ENCODE data around the gene CERS6.
A peak's percentile ranks its signal among the peaks of the same experiment; 100 is the strongest.

Gene CERS6

GRCh38 chr2:168534926-168535325 lies 78.9 kb downstream of the CERS6 start:
- Mint-ChIP-seq H3K4me3 (no peak overlapping the region), H3K27me3 (no peaks in the 10 kb centered on the region), H3K9me3 (peaks cover 10% of the 10 kb centered on the region), H3K36me3 (ENCODE audit: low read depth) (peaks cover 7% of the 10 kb centered on the region), H3K27ac (no peak overlapping the region), H3K4me1 (ENCODE audit: low read depth) (peaks cover 76% of the 10 kb centered on the region)

- Mint-ChIP-seq H3K4me3 (no peak overlapping the region), H3K27me3 (no peaks in the 10 kb centered on the region), H3K9me3 (peaks cover 25% of the 10 kb centered on the region), H3K27ac (no peak overlapping the region), H3K36me3 (ENCODE audit: low read depth) (peaks cover 27% of the 10 kb centered on the region), H3K4me1 (ENCODE audit: low read depth) (peaks cover 67% of the 10 kb centered on the region)
Observed at GRCh38 chr2:168536925-168537466, 80.9 kb downstream of the CERS6 start.

- H3K4me1 Mint-ChIP-seq (ENCODE audit: low read depth), result peaks cover 70% of the 10 kb centered on the region
- no peaks in the 10 kb centered on the region for H3K27me3 Mint-ChIP-seq
- H3K4me3 Mint-ChIP-seq, result no peak overlapping the region
- H3K36me3 Mint-ChIP-seq (ENCODE audit: low read depth), result peaks cover 28% of the 10 kb centered on the region
- H3K9me3 Mint-ChIP-seq, result peaks cover 25% of the 10 kb centered on the region
- peak overlapping the region; percentile 78 for H3K27ac Mint-ChIP-seq
Observed at GRCh38 chr2:168538133-168538532, 82.1 kb downstream of the CERS6 start.

- peaks cover 25% of the 10 kb centered on the region for H3K9me3 Mint-ChIP-seq
- peaks cover 70% of the 10 kb centered on the region for H3K4me1 Mint-ChIP-seq (ENCODE audit: low read depth)
- H3K27ac Mint-ChIP-seq, result peak overlapping the region; percentile 78
Observed at GRCh38 chr2:168538534-168538933, 82.5 kb downstream of the CERS6 start.

GRCh38 chr2:168539945-168540344 lies 83.9 kb downstream of the CERS6 start:
- Mint-ChIP-seq H3K36me3 (ENCODE audit: low read depth) (peaks cover 28% of the 10 kb centered on the region), H3K4me1 (ENCODE audit: low read depth) (peaks cover 70% of the 10 kb centered on the region), H3K27me3 (no peaks in the 10 kb centered on the region), H3K27ac (no peak overlapping the region), H3K9me3 (peaks cover 25% of the 10 kb centered on the region), H3K4me3 (no peak overlapping the region)

More at GRCh38 chr2:168538534-168538933, 82.5 kb downstream of the CERS6 start:
- no peaks in the 10 kb centered on the region for H3K27me3 Mint-ChIP-seq
- H3K36me3 Mint-ChIP-seq (ENCODE audit: low read depth), result peaks cover 28% of the 10 kb centered on the region
- H3K4me3 Mint-ChIP-seq, result no peak overlapping the region

- Mint-ChIP-seq H3K27ac (no peak overlapping the region), H3K4me3 (no peak overlapping the region), H3K4me1 (ENCODE audit: low read depth) (peaks cover 71% of the 10 kb centered on the region), H3K36me3 (ENCODE audit: low read depth) (peaks cover 35% of the 10 kb centered on the region), H3K27me3 (no peaks in the 10 kb centered on the region), H3K9me3 (peaks cover 25% of the 10 kb centered on the region)
Observed at GRCh38 chr2:168541858-168542257, 85.8 kb downstream of the CERS6 start.

- Mint-ChIP-seq H3K36me3 (ENCODE audit: low read depth) (peaks cover 46% of the 10 kb centered on the region), H3K4me3 (no peak overlapping the region), H3K27ac (no peak overlapping the region), H3K4me1 (ENCODE audit: low read depth) (peaks cover 60% of the 10 kb centered on the region), H3K27me3 (no peaks in the 10 kb centered on the region), H3K9me3 (peaks cover 25% of the 10 kb centered on the region)
Observed at GRCh38 chr2:168543037-168543436, 87.0 kb downstream of the CERS6 start.

- Mint-ChIP-seq H3K27ac (no peak overlapping the region), H3K9me3 (peaks cover 21% of the 10 kb centered on the region), H3K4me3 (no peak overlapping the region), H3K27me3 (no peaks in the 10 kb centered on the region), H3K4me1 (ENCODE audit: low read depth) (peaks cover 52% of the 10 kb centered on the region), H3K36me3 (ENCODE audit: low read depth) (peaks cover 48% of the 10 kb centered on the region)
Observed at GRCh38 chr2:168543935-168544334, 87.9 kb downstream of the CERS6 start.

GRCh38 chr2:168545439-168546082 lies 89.5 kb downstream of the CERS6 start:
- Mint-ChIP-seq H3K27me3 (no peaks in the 10 kb centered on the region), H3K4me1 (ENCODE audit: low read depth) (peaks cover 43% of the 10 kb centered on the region), H3K36me3 (ENCODE audit: low read depth) (peaks cover 47% of the 10 kb centered on the region), H3K27ac (peak overlapping the region; percentile 21), H3K9me3 (peaks cover 10% of the 10 kb centered on the region), H3K4me3 (no peak overlapping the region)

- no peak overlapping the region for H3K4me3 Mint-ChIP-seq
- peaks cover 34% of the 10 kb centered on the region for H3K36me3 Mint-ChIP-seq (ENCODE audit: low read depth)
- H3K4me1 Mint-ChIP-seq (ENCODE audit: low read depth), result peaks cover 22% of the 10 kb centered on the region
- no peak overlapping the region for H3K27ac Mint-ChIP-seq
- H3K9me3 Mint-ChIP-seq, result no peaks in the 10 kb centered on the region
- no peaks in the 10 kb centered on the region for H3K27me3 Mint-ChIP-seq
Observed at GRCh38 chr2:168550670-168551069, 94.6 kb downstream of the CERS6 start.

GRCh38 chr2:168552450-168552856 lies 96.4 kb downstream of the CERS6 start:
- H3K27ac Mint-ChIP-seq, result no peak overlapping the region
- peaks cover 25% of the 10 kb centered on the region for H3K36me3 Mint-ChIP-seq (ENCODE audit: low read depth)
- H3K4me3 Mint-ChIP-seq, result no peak overlapping the region
- H3K27me3 Mint-ChIP-seq, result no peaks in the 10 kb centered on the region
- peaks cover 19% of the 10 kb centered on the region for H3K4me1 Mint-ChIP-seq (ENCODE audit: low read depth)
- H3K9me3 Mint-ChIP-seq, result no peaks in the 10 kb centered on the region

GRCh38 chr2:168555283-168555682 lies 99.2 kb downstream of the CERS6 start:
- Mint-ChIP-seq H3K4me3 (no peak overlapping the region), H3K9me3 (peaks cover 7% of the 10 kb centered on the region), H3K27me3 (no peaks in the 10 kb centered on the region), H3K36me3 (ENCODE audit: low read depth) (peaks cover 22% of the 10 kb centered on the region), H3K4me1 (ENCODE audit: low read depth) (peaks cover 28% of the 10 kb centered on the region), H3K27ac (no peak overlapping the region)

GRCh38 chr2:168559187-168559586 lies 103.1 kb downstream of the CERS6 start:
- H3K4me3 Mint-ChIP-seq, result no peak overlapping the region
- peaks cover 23% of the 10 kb centered on the region for H3K4me1 Mint-ChIP-seq (ENCODE audit: low read depth)
- H3K27me3 Mint-ChIP-seq, result no peaks in the 10 kb centered on the region
- peaks cover 8% of the 10 kb centered on the region for H3K9me3 Mint-ChIP-seq
- no peak overlapping the region for H3K27ac Mint-ChIP-seq
- peaks cover 54% of the 10 kb centered on the region for H3K36me3 Mint-ChIP-seq (ENCODE audit: low read depth)

GRCh38 chr2:168560817-168561499 lies 104.9 kb downstream of the CERS6 start:
- Mint-ChIP-seq H3K36me3 (ENCODE audit: low read depth) (peaks cover 65% of the 10 kb centered on the region), H3K27ac (no peak overlapping the region), H3K27me3 (no peaks in the 10 kb centered on the region), H3K9me3 (peaks cover 8% of the 10 kb centered on the region), H3K4me3 (no peak overlapping the region), H3K4me1 (ENCODE audit: low read depth) (peaks cover 38% of the 10 kb centered on the region)

GRCh38 chr2:168561991-168562390 lies 105.9 kb downstream of the CERS6 start:
- Mint-ChIP-seq H3K9me3 (peaks cover 8% of the 10 kb centered on the region), H3K27ac (no peak overlapping the region), H3K27me3 (no peaks in the 10 kb centered on the region), H3K4me1 (ENCODE audit: low read depth) (peaks cover 48% of the 10 kb centered on the region), H3K36me3 (ENCODE audit: low read depth) (peaks cover 73% of the 10 kb centered on the region), H3K4me3 (no peak overlapping the region)
